GM21576 (cell line): ENCODE results near the gene PAQR4.
"Not testable (repeated sequence)": the region's sequence is repeated elsewhere in the genome, so short reads cannot be mapped to it uniquely, and the experiment has no call there.

ENCODE experiments used
- ATAC-seq: cut with Tn5 transposase; IDR thresholded peaks from one replicate; pipeline ENCODE4 v1.9.1; 2021; ENCODE audit warnings: mild to moderate bottlenecking, moderate library complexity; ENCODE audit not compliant: unreplicated experiment

PAQR4 gene

DNA sequence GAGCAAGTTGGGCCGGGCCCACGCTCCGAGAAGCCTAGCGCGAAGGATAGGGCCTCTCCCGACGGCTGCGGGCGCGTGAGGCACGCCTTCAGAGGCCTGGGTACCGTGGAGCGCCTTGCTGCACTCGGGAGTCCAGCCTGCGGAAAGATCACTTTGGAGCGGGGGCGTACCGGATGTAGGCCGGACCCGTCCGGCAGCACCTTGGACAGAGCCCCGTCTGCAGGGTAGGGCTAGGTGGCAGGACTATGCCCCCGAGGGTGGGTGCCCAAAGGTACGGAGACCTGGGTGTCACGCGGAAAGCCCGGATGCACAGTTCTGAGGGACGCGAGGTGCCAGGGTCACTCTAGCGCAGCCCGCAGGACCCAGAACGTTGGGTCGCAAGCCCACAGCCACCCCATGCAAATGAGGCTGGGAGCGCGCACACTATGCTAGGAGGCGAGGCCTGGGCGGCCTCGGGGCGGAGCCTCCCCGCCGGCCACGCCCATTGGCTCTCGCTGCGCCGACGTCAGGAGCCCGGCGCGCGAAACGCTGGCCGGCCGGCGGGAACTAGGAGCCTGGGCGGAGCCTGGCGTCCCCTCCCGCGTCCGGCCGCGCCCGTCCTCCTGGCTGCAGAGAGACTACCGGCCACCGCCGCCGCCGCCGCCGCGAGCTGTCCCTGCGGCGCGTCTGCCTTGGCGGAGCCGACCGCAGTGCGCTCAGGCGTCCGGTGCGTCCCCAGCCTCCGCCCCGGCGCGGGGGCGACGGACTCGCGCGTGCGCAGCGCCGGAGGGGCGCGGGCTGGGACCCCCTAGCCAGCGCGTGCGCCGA is at the start of gene PAQR4:
Gene PAQR4, plus strand, starts transcription at position 611 of the 807 bp plus-strand sequence. CDS start 327 bp downstream, outside the sequence.
- peak; percentile 70 for ATAC-seq

DNA sequence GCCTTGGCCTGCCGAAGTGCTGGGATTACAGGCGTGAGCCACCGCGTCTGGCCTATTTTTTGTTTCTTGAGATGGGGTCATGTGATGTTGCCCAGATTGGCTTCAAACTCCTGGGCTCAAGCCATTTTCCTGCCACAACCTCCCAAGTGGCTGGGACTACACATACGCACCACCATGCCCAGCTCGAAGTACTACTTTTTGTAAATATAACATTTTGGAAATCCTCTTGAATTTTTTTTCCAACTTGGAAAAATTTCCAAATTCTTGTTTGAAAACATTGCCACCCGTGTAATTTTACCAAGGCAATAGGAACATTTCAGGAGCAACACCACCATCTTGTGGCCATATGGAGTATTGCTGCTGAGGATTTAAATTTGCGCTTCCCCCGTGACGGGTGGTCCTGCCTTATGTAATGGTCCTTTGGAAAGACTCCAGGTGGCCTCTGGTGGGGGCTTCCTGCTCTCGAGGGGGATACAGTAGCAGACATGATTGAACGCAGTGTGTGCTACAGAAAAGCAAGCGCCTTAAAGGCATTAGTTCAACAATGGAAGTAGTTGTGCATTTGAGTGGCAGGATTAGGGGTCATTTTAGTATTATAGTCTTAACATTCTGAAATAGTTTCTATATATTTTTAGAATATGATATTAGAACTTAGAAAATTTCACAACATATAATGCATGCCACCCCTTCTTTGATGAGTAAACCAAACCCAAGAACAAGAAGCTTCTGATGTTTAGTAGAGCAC is 49.5 kb upstream of the PAQR4 start:
- ATAC-seq, result no peak

DNA sequence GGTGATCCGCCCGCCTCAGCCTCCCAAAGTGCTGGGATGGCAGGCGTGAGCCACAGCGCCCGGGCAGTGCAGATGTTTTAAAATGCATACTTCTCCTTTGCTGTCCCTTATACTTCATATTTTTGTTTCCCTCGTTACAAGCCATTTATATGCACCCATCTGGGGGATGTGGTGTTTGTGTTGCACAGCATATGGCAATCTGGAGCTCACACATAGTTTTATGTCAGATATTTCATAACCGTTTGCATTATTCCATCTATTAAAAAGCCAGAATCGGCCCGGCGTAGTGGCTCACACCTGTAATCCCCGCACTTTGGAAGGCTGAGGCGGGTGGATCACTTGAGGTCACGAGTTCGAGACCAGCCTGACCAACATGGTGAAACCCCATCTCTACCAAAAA is 45.7 kb upstream of the PAQR4 start:
- no peak for ATAC-seq

DNA sequence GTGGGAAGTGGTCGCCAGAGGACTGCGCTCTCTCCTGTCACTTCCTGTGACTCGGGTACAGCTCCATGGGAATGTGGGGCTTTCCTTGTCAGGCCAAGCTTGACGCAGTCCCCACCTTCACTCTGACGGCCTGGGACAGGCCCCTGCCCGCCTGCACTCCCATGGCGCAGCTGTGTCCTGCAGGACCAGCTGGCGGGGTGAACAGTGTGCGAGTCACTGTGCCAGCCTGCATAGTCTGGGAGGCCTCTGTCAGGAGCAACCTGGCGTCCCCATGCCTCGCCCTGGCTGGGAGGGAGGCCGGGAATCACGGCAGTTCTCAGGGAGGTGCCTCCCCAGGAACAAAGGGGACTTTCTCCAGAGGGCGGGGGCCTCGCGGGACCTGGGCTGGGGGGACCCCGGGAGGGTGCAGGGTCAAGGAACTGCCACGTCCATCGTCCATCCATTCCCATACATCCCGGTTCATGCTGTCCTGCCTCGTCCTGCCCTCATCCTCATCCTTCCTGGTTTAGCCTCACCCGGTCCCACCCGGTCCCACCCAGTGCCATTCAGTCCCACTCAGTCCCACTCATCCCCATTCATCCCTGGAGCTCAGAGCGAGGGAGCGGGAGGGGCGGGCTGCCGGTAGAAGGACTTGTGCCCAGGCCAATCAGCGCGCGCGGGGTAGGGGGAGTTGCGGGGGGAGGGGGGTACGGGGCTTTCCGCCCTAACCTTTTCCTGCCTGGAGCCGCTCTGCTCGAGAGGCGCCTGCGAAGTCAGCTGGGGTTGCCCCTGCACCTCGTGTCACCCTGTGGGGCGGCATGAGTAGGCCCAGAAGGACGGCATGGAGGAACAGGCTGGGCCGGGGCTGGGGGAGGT is 44.0 kb upstream of the PAQR4 start:
- ATAC-seq, result no peak

DNA sequence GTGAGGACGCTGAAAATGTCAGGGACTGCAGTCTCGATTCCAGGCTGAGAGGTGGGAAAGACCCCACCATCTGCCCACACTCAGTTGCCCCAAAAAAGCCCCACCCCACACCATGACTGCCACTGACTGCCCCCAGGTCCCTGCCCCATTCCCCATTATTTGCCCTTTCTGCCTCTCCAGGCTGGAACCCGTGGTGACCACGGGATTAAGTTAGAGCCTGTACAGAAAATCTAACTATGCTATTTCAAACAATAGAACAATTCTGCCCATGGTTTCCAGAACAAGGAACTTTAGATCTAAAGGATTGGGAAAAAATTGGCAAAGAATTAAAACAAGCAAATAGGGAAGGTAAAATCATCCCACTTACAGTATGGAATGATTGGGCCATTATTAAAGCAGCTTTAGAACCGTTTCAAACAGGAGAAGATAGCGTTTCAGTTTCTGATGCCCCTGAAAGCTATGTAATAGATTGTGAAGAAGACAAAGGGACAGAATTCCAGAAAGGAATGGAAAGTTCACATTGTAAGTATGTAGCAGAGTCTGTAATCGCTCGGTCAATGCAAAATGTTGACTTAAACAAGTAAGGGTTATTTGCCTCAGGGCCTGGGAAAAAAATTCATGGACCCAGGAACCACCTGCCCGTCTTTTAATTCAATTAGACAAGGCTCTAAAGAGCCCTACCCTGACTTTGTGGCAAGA is 43.0 kb upstream of the PAQR4 start:
- ATAC-seq, result no peak

DNA sequence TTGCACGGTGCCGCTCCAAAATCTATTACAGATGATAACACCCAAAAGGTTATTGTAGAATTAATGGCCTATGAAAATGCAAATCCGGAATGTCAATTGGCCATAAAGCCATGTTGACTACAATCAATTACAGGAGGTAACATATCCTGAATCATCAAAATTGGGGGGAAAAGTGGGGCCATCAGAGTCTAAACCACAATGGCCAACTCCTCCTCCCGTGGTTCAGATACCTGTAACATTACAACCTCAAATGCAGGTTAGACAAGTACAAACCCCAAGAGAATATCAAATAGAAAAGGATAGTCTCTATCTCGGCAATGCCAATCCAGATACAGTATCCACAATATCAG is 42.5 kb upstream of the PAQR4 start:
- no peak for ATAC-seq

DNA sequence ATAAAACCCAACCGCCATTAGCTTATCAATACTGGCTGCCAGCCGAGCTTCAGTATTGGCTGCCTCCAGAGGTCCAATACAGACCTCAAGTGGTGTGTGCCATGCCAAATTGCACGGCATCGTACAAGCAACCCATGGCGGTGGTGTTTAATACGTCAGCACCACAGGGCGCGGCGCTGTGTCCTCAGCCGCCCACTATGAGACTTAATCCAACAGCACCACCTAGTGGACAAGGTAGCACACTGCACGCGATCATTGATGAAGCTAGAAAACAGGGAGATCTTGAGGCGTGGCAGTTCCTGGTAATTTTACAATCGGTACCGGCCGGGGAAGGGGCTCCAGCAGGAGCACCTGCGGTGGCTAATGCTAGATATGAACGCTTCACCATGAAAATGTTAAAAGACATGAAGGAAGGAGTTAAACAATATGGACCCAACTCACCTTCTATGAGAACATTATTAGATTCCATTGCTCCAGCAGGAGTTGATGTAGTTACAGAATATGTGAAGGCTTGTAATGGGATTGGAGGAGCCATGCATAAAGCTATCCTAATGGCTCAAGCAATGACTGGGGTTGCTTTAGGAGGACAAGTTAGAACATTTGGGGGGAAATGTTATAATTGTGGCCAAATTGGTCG is 42.0 kb upstream of the PAQR4 start:
- no peak for ATAC-seq

DNA sequence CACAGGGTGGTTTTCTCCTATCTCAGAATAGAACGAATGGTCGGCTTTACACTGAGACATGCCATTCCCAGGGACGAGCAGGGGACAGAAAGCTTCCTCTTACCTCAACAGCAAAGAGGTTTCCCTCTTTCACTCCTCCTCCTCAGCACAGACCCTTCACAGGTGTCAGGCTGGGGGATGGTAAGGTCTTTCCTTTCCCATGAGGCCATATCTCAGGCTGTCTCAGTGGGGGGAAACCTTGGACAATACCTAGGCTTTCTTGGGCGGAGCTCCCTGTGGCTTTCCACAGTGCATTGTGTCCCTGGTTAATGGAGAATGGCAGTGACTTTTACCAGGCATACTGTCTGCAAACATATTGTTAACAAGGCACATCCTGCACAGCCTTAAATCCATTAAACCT is 41.0 kb upstream of the PAQR4 start:
- not testable (repeated sequence) for ATAC-seq

DNA sequence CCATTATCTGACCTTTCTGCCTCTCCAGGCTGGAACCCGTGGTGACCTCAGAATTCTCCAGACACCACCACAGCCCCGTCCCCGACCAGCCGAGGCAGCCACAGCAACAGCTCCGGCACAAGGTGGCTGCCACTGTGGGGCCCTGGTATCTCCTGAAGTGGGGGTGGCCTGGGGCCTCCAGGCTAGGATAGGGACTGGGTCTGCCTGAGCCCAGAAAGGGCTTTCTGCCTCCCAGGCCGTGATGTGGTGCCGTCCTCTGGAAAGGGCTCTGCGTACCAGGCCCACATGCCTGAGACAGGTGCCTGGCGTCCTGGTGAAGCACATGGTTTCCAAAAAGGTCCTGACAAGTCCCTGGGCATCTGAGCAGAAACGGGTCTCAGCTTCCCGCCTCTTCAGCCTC is 40.4 kb upstream of the PAQR4 start:
- ATAC-seq, result no peak

DNA sequence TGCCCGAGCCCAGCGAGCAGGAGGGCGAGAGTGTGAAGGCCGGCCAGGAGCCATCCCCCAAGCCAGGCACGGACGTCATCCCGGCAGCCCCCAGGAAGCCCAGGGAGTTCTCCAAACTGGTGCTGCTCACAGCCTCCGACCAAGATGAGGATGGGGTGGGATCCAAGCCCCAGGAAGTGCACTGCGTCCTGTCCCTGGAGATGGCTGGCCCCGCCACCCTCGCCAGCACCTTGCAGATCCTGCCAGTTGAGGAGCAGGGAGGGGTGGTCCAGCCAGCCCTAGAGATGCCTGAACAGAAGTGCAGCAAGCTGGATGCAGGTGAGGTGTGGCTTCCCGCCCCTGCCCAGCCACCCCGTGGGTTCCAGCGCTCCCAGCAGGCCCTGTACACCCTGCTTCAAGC is 39.5 kb upstream of the PAQR4 start:
- no peak for ATAC-seq

DNA sequence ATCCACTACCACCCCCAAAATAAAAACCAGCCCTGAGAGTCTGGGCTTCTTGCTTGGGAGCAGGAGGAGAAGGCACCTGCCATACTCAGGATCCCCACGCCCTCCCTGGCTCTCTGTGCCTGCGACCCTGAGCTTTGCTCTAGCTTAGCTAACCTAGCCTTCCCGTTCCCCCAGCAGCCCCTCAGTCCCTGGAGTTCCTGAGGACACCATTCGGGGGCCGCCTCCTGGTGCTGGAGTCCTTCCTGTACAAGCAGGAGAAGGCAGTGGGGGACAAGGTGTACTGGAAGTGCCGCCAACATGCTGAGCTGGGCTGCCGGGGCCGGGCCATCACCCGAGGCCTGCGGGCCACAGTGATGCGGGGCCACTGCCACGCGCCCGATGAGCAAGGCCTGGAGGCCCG is 38.9 kb upstream of the PAQR4 start:
- ATAC-seq, result no peak

DNA sequence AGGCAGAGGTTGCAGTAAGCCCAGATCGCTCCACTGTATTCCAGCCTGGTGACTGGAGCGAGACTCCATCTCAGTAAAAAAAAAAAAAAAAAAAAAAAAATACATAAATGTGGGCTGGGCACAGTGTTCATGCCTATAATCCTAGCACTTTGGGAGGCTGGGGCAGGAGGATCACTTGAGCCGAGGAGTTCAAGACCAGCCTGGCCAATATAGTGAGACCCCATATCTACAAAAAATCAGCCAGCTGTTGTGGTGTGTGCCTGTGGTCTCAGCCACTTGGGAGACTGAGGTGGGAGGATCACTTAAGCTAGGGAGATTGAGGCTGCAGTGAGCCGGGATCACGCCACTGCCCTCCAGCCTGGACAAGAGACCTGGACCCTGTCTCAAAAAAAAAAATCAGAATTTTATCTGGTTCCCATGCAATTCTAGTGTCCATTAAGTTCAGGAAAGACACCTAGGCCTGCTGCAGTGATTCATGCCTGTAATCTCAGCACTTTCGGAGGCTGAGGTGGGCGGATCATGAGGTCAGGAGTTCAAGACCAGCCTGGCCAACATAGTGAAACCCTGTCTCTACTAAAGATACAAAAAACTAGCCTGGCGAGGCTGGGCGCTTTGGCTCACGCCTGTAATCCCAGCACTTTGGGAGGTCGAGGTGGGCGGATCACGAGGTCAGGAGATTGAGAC is 37.8 kb upstream of the PAQR4 start:
- ATAC-seq, result not testable (repeated sequence)

DNA sequence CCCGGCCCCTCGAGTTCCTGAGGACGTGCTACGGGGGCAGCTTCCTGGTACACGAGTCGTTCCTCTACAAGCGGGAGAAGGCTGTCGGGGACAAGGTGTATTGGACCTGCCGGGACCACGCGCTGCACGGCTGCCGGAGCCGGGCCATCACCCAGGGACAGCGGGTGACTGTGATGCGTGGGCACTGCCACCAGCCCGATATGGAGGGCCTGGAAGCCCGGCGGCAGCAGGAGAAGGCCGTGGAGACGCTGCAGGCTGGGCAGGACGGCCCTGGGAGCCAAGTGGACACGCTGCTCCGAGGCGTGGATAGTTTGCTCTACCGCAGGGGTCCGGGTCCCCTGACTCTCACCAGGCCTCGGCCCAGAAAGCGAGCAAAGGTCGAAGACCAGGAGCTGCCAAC is 36.0 kb upstream of the PAQR4 start:
- ATAC-seq, result no peak

DNA sequence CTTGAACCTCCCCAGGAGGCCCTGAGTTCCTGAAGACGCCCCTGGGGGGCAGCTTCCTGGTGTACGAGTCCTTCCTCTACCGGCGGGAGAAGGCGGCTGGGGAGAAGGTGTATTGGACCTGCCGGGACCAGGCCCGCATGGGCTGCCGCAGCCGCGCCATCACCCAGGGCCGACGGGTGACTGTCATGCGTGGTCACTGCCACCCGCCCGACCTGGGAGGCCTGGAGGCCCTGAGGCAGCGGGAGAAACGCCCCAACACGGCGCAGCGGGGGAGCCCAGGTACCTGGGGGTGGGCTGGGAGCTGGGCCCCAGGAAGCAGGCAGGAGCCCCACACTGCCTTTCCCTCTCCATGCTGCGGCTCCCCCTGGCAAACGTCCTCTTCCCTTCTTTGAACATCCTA is 35.4 kb upstream of the PAQR4 start:
- no peak for ATAC-seq

DNA sequence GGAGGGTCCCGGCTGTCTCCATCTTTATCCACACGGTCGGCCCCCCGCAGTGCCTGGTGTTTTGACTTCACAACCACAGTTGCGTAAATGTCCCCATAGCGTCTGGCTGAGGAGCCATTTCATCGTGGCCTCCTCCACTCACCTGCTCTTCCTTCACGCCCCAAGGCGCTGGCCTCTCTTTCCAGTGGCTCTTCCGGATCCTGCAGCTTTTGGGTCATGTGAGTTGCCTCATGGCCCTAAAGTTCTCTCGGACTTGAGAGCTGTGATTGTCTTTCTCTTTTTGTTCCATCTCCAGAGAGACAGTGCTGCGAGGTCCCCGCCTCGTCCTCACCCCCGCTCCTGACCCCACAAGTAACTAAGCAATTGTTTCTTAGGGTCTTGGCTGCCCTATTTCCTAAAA is 34.7 kb upstream of the PAQR4 start:
- no peak for ATAC-seq

DNA sequence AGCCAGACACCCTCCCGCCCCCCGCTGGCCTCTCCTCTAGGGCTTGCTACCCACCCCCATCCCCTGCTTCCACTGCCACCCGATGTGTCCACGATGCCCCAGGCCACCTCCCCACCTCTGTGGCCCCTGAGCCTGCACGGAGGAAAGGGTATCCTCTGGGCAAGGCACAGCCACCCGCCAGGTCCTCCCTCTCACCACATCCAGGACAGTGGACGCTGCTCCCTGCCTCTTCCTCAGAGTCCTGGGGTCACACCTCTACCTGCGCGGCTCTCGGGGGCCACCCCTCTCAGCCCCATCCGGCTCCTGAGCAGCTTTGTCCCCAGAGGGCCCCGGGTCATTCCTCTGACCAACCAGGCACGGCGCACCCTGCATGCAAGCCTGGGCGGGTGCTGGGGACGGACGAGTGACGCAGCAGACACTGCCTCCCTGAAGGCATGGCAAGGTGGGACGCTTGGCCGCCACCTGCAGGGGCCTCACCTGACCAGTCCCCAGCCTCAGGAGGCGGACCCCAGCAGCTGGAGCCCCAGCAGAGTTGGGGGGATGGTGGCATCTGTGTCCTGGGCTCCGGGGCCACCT is 32.6 kb upstream of the PAQR4 start:
- no peak for ATAC-seq

DNA sequence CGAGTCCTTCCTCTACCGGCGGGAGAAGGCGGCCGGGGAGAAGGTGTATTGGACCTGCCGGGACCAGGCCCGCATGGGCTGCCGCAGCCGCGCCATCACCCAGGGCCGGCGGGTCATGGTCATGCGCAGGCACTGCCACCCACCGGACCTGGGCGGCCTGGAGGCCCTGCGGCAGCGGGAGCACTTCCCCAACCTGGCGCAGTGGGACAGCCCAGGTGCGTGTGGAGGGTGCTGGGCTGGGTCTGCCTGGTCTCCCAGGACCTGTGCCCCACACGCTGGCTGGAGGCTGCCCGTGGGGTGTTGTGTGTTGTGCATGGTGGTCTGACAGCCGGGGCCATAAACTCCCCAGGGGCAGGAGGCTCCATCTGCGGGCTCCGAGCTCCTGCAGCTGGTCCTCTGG is 32.0 kb upstream of the PAQR4 start:
- no peak for ATAC-seq

DNA sequence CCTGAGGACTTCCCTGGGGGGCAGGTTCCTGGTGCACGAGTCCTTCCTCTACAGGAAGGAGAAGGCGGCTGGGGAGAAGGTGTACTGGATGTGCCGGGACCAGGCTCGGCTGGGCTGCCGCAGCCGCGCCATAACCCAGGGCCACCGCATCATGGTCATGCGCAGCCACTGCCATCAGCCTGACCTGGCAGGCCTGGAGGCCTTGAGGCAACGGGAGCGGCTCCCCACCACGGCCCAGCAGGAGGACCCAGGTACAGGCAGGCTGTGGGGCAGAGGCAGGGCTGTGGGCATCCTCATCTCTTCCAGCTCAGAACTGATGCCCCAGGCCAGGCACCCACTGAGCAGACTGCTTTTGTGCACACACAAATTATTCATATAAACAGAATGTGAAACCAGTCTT is 30.9 kb upstream of the PAQR4 start:
- ATAC-seq, result no peak

DNA sequence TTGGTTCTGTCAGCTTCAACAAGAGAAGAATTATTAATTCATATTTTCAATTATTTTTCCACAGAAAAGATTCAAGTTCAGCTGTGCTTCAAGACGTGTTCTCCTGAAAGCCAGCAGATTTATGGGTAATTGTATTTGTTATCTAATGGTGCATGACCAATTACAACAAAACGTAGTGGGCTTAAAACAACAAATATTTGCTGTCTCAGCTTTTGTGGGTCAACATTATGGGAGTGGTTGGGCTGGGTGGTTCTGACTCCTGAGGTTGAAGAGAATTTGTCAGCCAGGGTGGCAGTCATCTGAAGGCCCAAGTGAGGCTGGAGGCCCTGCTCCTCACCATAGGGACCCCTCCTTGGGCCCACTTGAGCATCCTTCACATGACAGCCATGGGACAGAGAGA is 29.2 kb upstream of the PAQR4 start:
- ATAC-seq, result no peak

DNA sequence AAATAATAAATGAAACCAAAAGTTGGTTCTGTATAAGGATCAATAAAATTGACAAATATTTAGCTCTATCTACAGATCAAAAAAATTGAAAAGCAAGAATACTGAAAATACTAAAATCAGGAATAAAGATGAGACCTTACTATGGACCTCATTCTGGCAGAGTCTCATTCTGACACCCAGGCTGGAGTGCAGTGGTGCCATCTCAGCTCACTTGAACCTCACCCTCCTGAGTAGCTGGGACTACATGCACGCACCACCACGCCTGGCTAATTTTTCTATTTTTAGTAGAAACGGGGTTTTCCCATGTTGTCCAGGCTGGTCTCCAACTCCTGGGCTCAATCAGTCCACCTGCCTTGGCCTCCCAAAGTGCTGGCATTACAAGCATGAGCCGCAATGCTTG is 27.1 kb upstream of the PAQR4 start:
- no peak for ATAC-seq
